Astrocyte of the cerebellum (primary cell): Measurements from ENCODE around the gene UNC79.

Experiments
- DNase-seq: peaks from one replicate; pipeline ENCODE4 v3.0.0-alpha.2; 2011; ENCODE audit warnings: low read depth
- H3K4me3 ChIP-seq: 2 replicates; pipeline ENCODE4 v1.5.1; 2011; ENCODE audit warnings: mild to moderate bottlenecking, low read depth, low read length, moderate library complexity
- CTCF ChIP-seq: IDR thresholded peaks from 2 replicates; pipeline ENCODE4 v1.5.1; 2012; ENCODE audit warnings: low read length, low read depth, moderate library complexity, mild to moderate bottlenecking; ENCODE audit errors: missing control alignments
- in situ Hi-C: cut with HindIII; loops from 2 replicates; pipeline ENCODE4 v1.10.0; 2017; ENCODE audit warnings: low sequenced_read_pairs

The UNC79 gene

GRCh38 chr14:93720981-93721483 is 290.3 kb downstream of the UNC79 start:
- DNase-seq: no peak
- no peak overlapping the region for H3K4me3 ChIP-seq
- in situ Hi-C loops: no loop called here
- TF ChIP-seq CTCF: no peak

- H3K4me3 ChIP-seq: no peak overlapping the region
- no peak for DNase-seq
- no peak for TF ChIP-seq CTCF
- in situ Hi-C loops: no loop called here
Measured at GRCh38 chr14:93723001-93723400, 292.3 kb downstream of the UNC79 start.

DNA sequence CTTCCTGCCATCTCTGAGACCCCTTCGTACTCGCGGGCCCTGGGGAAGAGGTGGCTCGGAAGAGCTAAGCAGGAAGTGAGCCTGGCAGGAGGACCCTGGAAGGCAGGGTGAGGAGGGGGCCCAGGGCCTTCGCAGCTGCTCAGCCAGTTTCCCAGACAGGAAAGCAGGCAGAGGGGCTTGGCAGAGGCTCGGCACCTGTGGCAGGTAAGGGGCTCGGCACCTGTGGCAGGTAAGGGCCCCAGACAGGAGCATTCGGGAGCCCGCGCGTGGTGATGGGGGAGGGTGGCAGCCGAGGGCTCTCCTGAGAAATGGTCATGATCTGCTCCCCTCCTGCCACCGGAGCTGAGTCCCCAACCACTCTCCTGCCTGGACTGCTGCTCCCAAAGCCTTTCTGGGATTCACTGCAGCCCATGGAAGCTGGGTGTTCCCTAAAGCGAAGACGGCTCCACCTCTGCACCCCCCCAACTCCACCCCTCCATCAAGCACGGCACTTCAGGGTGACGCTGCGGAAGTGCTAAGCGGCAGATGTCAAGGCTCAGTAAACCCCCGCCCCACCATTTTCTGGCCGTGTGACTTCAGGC is 294.4 kb downstream of the UNC79 start:
- no peak for DNase-seq
- TF ChIP-seq CTCF: no peak
- in situ Hi-C loops: no loop called here
- H3K4me3 ChIP-seq: no peak overlapping the region

DNA sequence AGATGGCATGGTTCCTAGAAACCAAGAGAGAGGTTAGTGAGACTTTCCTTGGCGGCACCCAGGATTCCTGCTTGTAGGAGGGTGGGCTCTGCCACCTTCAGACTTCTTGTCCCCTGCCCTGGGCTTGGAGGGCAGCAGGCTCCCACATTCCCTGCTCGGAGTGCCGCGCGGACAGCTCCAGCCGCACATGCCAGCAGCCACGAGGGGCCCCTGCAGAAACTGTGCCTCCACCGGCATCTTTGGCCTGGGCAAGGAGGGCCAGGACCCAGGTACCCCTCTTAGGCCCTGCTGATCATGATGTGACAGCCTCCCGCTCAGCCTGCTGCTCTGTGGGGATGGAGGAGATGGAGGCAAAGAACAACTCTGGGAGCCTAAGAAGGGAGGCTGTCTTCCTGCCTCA is 295.3 kb downstream of the UNC79 start:
- DNase-seq: no peak
- no peak overlapping the region for H3K4me3 ChIP-seq
- in situ Hi-C loops: no loop called here
- TF ChIP-seq CTCF: no peak

- H3K4me3 ChIP-seq: no peak overlapping the region
- no peak for TF ChIP-seq CTCF
- in situ Hi-C loops: no loop called here
Measured at GRCh38 chr14:93727039-93727740, 296.5 kb downstream of the UNC79 start.

GRCh38 chr14:93727917-93728650 is 297.3 kb downstream of the UNC79 start:
- in situ Hi-C loops: no loop called here
- DNase-seq: no peak
- H3K4me3 ChIP-seq: no peak overlapping the region
- TF ChIP-seq CTCF: no peak

More at GRCh38 chr14:93727039-93727740, 296.5 kb downstream of the UNC79 start:
- no peak for DNase-seq
